ENCODE measurements around the gene CDH2. TPM values are rescaled to one million over a fixed set of nuclear protein-coding genes. Genes with fewer than 3 reads are reported as not detected.

CDH2 gene
- total RNA-seq, 1 experiment from 2014 or later, result 42.3 TPM

DNA sequence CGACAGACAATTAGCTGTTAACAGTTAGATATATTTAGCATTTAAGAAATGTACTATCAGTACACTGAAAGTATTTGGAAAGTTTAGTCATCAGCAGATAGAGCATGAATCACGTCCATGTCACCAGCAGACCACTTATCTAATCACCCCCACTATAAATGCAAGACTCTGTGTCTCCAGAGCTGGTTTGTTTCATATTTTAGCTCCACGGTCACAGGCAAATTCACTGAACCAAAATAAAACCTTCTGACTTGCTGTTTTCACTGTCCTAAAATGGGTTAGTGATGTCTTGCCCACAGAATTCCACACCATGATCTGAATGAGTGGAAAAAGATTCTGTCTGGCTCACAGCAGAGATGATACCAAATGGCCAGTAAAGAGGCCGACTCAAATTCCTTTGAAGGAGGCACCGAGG is 64.9 kb downstream of the CDH2 start:
- ATAC-seq (no peak), DNase-seq (ENCODE audit: low read depth, low spot score) (no peak)
- CTCF ChIA-PET, result no interaction called here
- in situ Hi-C loops (cut with HindIII; ENCODE audit: low pct_unique_long_range_greater_than_20kb, low sequenced_read_pairs) (no loop called here), intact Hi-C loops (cut with micrococcal nuclease; ENCODE audit: unreplicated experiment) (no loop called here)
- POLR2A ChIA-PET, result no interaction called here
- no peak overlapping the region for H3K4me3 ChIP-seq (ENCODE audit: low read depth in 2 of 2, low read length in 2 of 2)
- no peaks in the 10 kb centered on the region for H3K9me3 ChIP-seq (ENCODE audit: control insufficient read depth, insufficient read depth, low read depth, low read length)
- H3K27me3 ChIP-seq (ENCODE audit: control insufficient read depth, insufficient read depth, low read length), result no peaks in the 10 kb centered on the region
- H3K36me3 ChIP-seq (ENCODE audit: control insufficient read depth, insufficient read depth, low read length), result no peaks in the 10 kb centered on the region
- no TSS peak for BruUV-seq (replicated peaks)
- peaks cover 7% of the 10 kb centered on the region; the same call in 1 of the 2 replicates for H3K4me1 ChIP-seq (ENCODE audit: control insufficient read depth, insufficient read depth, low read length)
- H3K27ac ChIP-seq (ENCODE audit: low read length), result no peak overlapping the region
- TF ChIP-seq, protein P1, sequence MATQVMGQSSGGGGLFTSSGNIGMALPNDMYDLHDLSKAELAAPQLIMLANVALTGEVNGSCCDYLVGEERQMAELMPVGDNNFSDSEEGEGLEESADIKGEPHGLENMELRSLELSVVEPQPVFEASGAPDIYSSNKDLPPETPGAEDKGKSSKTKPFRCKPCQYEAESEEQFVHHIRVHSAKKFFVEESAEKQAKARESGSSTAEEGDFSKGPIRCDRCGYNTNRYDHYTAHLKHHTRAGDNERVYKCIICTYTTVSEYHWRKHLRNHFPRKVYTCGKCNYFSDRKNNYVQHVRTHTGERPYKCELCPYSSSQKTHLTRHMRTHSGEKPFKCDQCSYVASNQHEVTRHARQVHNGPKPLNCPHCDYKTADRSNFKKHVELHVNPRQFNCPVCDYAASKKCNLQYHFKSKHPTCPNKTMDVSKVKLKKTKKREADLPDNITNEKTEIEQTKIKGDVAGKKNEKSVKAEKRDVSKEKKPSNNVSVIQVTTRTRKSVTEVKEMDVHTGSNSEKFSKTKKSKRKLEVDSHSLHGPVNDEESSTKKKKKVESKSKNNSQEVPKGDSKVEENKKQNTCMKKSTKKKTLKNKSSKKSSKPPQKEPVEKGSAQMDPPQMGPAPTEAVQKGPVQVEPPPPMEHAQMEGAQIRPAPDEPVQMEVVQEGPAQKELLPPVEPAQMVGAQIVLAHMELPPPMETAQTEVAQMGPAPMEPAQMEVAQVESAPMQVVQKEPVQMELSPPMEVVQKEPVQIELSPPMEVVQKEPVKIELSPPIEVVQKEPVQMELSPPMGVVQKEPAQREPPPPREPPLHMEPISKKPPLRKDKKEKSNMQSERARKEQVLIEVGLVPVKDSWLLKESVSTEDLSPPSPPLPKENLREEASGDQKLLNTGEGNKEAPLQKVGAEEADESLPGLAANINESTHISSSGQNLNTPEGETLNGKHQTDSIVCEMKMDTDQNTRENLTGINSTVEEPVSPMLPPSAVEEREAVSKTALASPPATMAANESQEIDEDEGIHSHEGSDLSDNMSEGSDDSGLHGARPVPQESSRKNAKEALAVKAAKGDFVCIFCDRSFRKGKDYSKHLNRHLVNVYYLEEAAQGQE (IDR thresholded peaks at IDR 0.05; ENCODE audit: insufficient read depth in 1 of 2, low read depth in 2 of 2, low read length in 1 of 2), result no peak
- TF ChIP-seq, protein P2, sequence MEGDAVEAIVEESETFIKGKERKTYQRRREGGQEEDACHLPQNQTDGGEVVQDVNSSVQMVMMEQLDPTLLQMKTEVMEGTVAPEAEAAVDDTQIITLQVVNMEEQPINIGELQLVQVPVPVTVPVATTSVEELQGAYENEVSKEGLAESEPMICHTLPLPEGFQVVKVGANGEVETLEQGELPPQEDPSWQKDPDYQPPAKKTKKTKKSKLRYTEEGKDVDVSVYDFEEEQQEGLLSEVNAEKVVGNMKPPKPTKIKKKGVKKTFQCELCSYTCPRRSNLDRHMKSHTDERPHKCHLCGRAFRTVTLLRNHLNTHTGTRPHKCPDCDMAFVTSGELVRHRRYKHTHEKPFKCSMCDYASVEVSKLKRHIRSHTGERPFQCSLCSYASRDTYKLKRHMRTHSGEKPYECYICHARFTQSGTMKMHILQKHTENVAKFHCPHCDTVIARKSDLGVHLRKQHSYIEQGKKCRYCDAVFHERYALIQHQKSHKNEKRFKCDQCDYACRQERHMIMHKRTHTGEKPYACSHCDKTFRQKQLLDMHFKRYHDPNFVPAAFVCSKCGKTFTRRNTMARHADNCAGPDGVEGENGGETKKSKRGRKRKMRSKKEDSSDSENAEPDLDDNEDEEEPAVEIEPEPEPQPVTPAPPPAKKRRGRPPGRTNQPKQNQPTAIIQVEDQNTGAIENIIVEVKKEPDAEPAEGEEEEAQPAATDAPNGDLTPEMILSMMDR (IDR thresholded peaks at IDR 0.05), result no peak
- TF ChIP-seq TCF7L2 (IDR thresholded peaks at IDR 0.05; ENCODE audit: low read depth, low read length), result no peak
- TF ChIP-seq SIN3A (IDR thresholded peaks at IDR 0.05; ENCODE audit: borderline replicate concordance, insufficient read depth, low read depth, low read length), result no peak
- no peak for TF ChIP-seq POLR2AphosphoS5 (IDR thresholded peaks at IDR 0.05; ENCODE audit: low read depth, low read length)

DNA sequence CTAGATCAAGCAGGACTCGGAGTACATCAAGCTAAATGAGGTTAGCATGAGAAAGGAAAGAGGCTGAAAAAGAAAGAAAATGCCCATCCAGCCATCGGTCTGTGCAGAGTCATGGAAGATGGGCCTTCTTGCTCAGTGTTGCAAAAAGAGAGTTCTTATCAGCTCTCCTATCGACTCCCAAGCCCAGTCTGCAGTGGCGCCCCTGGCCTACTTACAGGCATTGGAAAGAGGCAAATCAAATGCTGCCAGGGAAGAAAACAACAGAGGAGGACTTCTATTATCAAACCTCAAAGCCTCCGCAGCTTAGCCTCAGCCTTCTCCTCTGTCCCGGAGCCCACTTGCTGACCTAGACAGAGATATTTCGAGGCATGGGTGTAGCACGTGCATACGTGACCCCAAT is 66.0 kb downstream of the CDH2 start:
- no peak for ATAC-seq
- no peak overlapping the region for H3K4me3 ChIP-seq (ENCODE audit: low read depth in 2 of 2, low read length in 2 of 2)
- TF ChIP-seq, protein P2 (IDR thresholded peaks at IDR 0.05), result no peak
- TF ChIP-seq, protein P1 (IDR thresholded peaks at IDR 0.05; ENCODE audit: insufficient read depth in 1 of 2, low read depth in 2 of 2, low read length in 1 of 2), result no peak
- TF ChIP-seq POLR2AphosphoS5 (IDR thresholded peaks at IDR 0.05; ENCODE audit: low read depth, low read length) (no peak), TCF7L2 (IDR thresholded peaks at IDR 0.05; ENCODE audit: low read depth, low read length) (no peak), SIN3A (IDR thresholded peaks at IDR 0.05; ENCODE audit: borderline replicate concordance, insufficient read depth, low read depth, low read length) (no peak)
- CTCF ChIA-PET, result no interaction called here
- POLR2A ChIA-PET, result no interaction called here
- no TSS peak for BruUV-seq (replicated peaks)
- H3K27me3 ChIP-seq (ENCODE audit: control insufficient read depth, insufficient read depth, low read length), result no peaks in the 10 kb centered on the region
- H3K36me3 ChIP-seq (ENCODE audit: control insufficient read depth, insufficient read depth, low read length), result no peaks in the 10 kb centered on the region
- in situ Hi-C loops (cut with HindIII; ENCODE audit: low pct_unique_long_range_greater_than_20kb, low sequenced_read_pairs), result no loop called here
- H3K4me1 ChIP-seq (ENCODE audit: control insufficient read depth, insufficient read depth, low read length), result peaks cover 7% of the 10 kb centered on the region; the same call in 1 of the 2 replicates
- no peak overlapping the region for H3K27ac ChIP-seq (ENCODE audit: low read length)
- intact Hi-C loops (cut with micrococcal nuclease; ENCODE audit: unreplicated experiment), result no loop called here
- no peaks in the 10 kb centered on the region for H3K9me3 ChIP-seq (ENCODE audit: control insufficient read depth, insufficient read depth, low read depth, low read length)
- DNase-seq (ENCODE audit: low read depth, low spot score), result no peak
